Measurements from ENCODE around the gene ENPP4.

- TF ChIP-seq SMC3 (IDR thresholded peaks at IDR 0.05; ENCODE audit: low read depth, low read length), result no peak
- TF ChIP-seq CTCF (conservative IDR thresholded peaks at IDR 0.05; ENCODE audit: low read depth, low read length), result no peak
- TF ChIP-seq RFX5 (IDR thresholded peaks at IDR 0.05; ENCODE audit: low read depth, low read length), result no peak
- no peak for TF ChIP-seq FOS (IDR thresholded peaks at IDR 0.05; ENCODE audit: low read depth, low read length)
- no peak for TF ChIP-seq POLR2A (IDR thresholded peaks at IDR 0.05; ENCODE audit: low read depth, low read length)
- no peak for TF ChIP-seq MXI1 (IDR thresholded peaks at IDR 0.05; ENCODE audit: borderline replicate concordance, low read depth, low read length)
Measured at GRCh38 chr6:46134216-46134615, 4.4 kb downstream of the ENPP4 start.

All from IMR-90 (cell line).